Activated CD4-positive, alpha-beta T cell treated with anti-CD3 and anti-CD28 coated beads, Interleukin-2, amount 10 ng/mL, durations not matched to agents 7 days and 5 days (primary cell): Measurements from ENCODE around the gene PAK5. TPM values are rescaled to one million over a fixed set of nuclear protein-coding genes. Genes with fewer than 3 reads are reported as not detected.

Source experiments
- CTCF ChIA-PET: fragments of 350-600 bp; sonication (Branson Sonifier 250); formaldehyde crosslinking; loops from one replicate; lab custom pipeline; 2021; ENCODE audit warnings: antibody characterized with exemption; lab: Charles Lee
- POLR2A ChIA-PET: fragments of 350-600 bp; sonication (Branson Sonifier 250); formaldehyde crosslinking; loops from one replicate; lab custom pipeline; 2021; ENCODE audit warnings: antibody characterized with exemption; lab: Charles Lee
- DNase-seq: peaks from one replicate; pipeline ENCODE4 v3.0.0-alpha.2; 2020
- H3K27ac Mint-ChIP-seq: one replicate; pipeline ENCODE4 v1.8.0; 2021; ENCODE audit warnings: mild to moderate bottlenecking, moderate library complexity, mixed read lengths
- H3K27me3 Mint-ChIP-seq: one replicate; pipeline ENCODE4 v1.8.0; 2021; ENCODE audit warnings: mixed read lengths
- H3K36me3 Mint-ChIP-seq: one replicate; pipeline ENCODE4 v1.8.0; 2021; ENCODE audit warnings: low read depth, mixed read lengths
- H3K4me1 Mint-ChIP-seq: one replicate; pipeline ENCODE4 v1.8.0; 2021; ENCODE audit warnings: mixed read lengths
- H3K4me3 Mint-ChIP-seq: one replicate; pipeline ENCODE4 v1.8.0; 2021; ENCODE audit warnings: mild to moderate bottlenecking, moderate library complexity, mixed read lengths
- H3K9me3 Mint-ChIP-seq: one replicate; pipeline ENCODE4 v1.8.0; 2021; ENCODE audit warnings: mixed read lengths
- total RNA-seq, 2 experiments: library from RNA; stranded (reverse); gene quantifications; one replicate each; pipeline ENCODE4 v1.2.3, GENCODE V29; 2021

PAK5 gene
- total RNA-seq, 2 experiments from 2014 or later: not detected

DNA sequence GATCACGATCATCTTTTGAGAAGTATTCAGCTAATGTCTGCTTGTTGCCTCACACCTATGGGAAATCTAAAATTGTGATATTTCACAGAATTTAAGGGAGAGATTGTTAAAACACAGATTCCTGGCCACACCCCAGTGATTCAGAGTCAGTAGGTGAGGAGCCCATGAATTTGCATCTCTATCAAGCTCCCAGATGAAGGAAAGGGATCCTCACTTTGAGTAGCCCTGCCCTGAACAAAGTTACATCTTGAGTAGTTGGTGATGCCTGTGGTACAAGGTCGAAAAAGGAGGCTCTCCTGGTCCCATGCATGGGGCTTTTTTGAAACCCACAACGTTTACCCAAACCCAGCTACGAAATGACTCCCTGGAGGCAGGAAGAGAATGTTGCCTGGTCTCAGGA, 79.5 kb downstream of the PAK5 start:
- peaks cover 8% of the 10 kb centered on the region for H3K9me3 Mint-ChIP-seq
- H3K27me3 Mint-ChIP-seq: no peaks in the 10 kb centered on the region
- H3K4me1 Mint-ChIP-seq: no peaks in the 10 kb centered on the region
- CTCF ChIA-PET: no interaction called here
- no peak overlapping the region for H3K4me3 Mint-ChIP-seq
- POLR2A ChIA-PET: no interaction called here
- no peak for DNase-seq
- H3K27ac Mint-ChIP-seq: no peak overlapping the region
- no peaks in the 10 kb centered on the region for H3K36me3 Mint-ChIP-seq

DNA sequence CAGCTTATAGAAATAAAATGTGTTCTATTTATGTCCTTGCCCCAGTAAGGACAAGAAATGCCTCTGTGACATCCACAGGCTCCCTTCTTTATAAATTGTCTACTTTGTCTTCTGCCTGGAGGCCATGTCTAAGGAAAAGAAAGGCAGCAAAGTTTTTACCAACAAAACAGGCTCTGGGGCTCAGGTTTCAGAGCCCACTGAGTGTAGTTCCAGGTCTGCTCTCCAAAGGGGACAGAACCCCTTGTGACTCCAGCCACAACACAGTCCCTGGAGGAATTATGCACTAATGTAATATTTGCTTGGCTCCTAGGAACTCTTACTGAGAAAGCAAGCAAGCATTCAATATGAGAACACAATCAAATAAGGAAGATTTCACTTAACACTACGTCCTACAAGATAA, 80.1 kb downstream of the PAK5 start:
- Mint-ChIP-seq H3K36me3 (no peaks in the 10 kb centered on the region), H3K27me3 (no peaks in the 10 kb centered on the region), H3K4me3 (no peak overlapping the region), H3K4me1 (no peaks in the 10 kb centered on the region), H3K9me3 (peaks cover 8% of the 10 kb centered on the region), H3K27ac (no peak overlapping the region)
- POLR2A ChIA-PET: no interaction called here
- DNase-seq: no peak
- CTCF ChIA-PET: no interaction called here

DNA sequence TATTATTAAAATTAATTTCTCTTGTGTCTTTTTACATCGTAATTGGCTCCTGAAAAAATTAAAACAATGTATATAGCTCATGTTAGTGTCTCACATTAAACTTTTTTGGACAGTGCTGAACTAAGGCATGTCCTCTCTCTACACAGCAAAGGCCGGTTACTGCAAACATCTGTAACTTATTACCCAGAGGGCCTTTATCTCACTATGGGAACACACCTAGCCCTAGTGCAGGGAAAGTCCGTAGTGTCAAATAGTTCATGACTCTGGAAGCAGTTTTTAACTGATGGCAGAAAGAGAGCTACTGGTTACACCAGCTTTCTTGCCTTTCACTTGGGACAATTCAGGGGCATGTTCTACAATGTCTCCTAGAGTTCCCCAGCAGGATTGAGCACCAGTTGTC, 82.2 kb downstream of the PAK5 start:
- ChIA-PET POLR2A (no interaction called here), CTCF (no interaction called here)
- Mint-ChIP-seq H3K27me3 (no peaks in the 10 kb centered on the region), H3K4me3 (no peak overlapping the region), H3K9me3 (peaks cover 5% of the 10 kb centered on the region), H3K4me1 (no peaks in the 10 kb centered on the region), H3K27ac (no peak overlapping the region), H3K36me3 (no peaks in the 10 kb centered on the region)
- DNase-seq: no peak

DNA sequence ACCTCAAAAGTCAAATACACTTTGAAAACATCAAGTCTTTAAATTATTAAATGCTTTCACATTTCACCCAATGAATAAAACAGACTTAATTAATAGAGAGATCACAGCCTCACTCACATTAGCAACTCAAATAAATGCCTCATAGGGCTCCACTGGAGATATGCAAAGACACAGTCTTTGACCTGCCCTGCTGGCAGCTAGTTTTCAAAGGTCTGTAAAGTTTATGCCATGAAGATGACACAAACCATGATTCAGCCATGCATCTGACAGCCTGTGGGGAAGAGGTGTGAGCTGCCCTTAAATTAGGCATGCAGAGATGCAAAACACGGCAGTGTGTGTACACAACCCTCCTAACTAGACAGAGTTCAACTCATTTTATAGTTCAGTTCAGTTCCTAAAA, 83.6 kb downstream of the PAK5 start:
- POLR2A ChIA-PET: no interaction called here
- no peak for DNase-seq
- no peak overlapping the region for H3K27ac Mint-ChIP-seq
- no peak overlapping the region for H3K4me3 Mint-ChIP-seq
- no peaks in the 10 kb centered on the region for H3K27me3 Mint-ChIP-seq
- CTCF ChIA-PET: no interaction called here
- peaks cover 5% of the 10 kb centered on the region for H3K9me3 Mint-ChIP-seq
- H3K36me3 Mint-ChIP-seq: no peaks in the 10 kb centered on the region
- H3K4me1 Mint-ChIP-seq: no peaks in the 10 kb centered on the region

DNA sequence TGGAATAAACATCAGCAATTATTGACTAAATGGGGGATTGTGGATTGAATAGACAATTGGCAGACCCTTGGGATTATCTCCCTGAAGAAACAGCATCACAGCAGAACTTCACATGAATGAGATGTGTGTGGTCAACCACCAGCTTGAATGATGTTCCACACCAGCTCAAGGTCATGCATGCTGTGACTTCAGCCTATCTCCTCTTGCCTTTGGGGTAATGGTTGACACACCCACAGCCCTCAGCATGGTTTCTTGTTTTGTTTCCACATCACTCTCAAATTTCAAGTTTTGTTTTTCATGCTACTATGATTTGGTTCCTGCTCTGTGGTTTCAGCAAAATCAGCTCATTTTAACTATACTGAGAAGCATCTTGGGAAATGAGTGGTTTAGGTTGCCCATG, 94.3 kb downstream of the PAK5 start:
- CTCF ChIA-PET: no interaction called here

DNA sequence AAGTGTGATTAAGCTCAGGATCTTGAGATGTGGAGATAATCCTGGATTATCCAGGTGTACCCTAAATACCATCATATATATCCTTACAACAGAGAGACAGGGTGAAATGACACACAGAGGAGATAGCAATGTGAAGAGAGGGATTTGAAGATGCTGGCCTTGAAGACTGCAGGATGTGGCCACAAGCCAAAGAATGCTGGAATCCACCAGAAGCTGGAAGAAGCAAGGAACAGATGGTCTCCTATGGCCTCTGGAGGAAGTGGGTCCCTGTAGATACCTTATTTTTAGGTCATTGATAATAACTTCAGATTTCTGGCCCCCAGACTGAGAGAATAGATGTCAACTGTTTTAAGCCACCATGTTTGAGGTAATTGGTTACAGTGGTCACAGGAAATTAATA, 95.0 kb downstream of the PAK5 start:
- no peaks in the 10 kb centered on the region for H3K4me1 Mint-ChIP-seq
- no peaks in the 10 kb centered on the region for H3K36me3 Mint-ChIP-seq
- ChIA-PET CTCF (no interaction called here), POLR2A (no interaction called here)
- H3K27me3 Mint-ChIP-seq: no peaks in the 10 kb centered on the region
- H3K4me3 Mint-ChIP-seq: no peak overlapping the region
- DNase-seq: no peak
- H3K27ac Mint-ChIP-seq: no peak overlapping the region
- H3K9me3 Mint-ChIP-seq: peaks cover 5% of the 10 kb centered on the region

More for the DNA sequence above, 94.3 kb downstream of the PAK5 start:
- POLR2A ChIA-PET: no interaction called here
- H3K36me3 Mint-ChIP-seq: no peaks in the 10 kb centered on the region
- no peak for DNase-seq
- no peak overlapping the region for H3K4me3 Mint-ChIP-seq
- no peak overlapping the region for H3K27ac Mint-ChIP-seq
- no peaks in the 10 kb centered on the region for H3K4me1 Mint-ChIP-seq
- H3K27me3 Mint-ChIP-seq: no peaks in the 10 kb centered on the region
- peaks cover 5% of the 10 kb centered on the region for H3K9me3 Mint-ChIP-seq

DNA sequence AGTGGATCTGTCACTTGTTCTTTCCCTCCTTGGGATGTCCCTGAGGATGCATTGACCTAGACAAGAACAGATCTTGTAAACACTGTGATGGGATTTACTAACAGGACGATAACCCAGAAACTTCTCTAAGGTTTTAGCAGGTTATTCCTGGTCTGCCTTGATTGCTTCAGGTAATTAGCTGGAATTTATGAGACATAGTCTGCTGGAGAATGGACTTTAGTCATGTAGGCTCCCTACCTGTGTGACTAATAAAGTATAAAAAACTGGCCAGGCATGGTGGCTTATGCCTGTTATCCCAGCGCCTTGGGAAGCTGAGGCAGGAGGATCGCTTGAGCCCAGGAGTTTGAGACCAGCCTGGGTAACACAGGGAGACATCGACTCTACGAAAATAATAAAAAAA, 96.1 kb downstream of the PAK5 start:
- no peaks in the 10 kb centered on the region for H3K27me3 Mint-ChIP-seq
- H3K4me1 Mint-ChIP-seq: no peaks in the 10 kb centered on the region
- H3K4me3 Mint-ChIP-seq: no peak overlapping the region
- CTCF ChIA-PET: interaction anchor here (0.5 kb wide), 1 partner anchor 358 kb away, joined by 3 read pairs; no protein-coding TSS in a partner anchor
- no peak overlapping the region for H3K27ac Mint-ChIP-seq
- POLR2A ChIA-PET: no interaction called here
- DNase-seq: no peak
- H3K9me3 Mint-ChIP-seq: peaks cover 5% of the 10 kb centered on the region
- no peaks in the 10 kb centered on the region for H3K36me3 Mint-ChIP-seq

DNA sequence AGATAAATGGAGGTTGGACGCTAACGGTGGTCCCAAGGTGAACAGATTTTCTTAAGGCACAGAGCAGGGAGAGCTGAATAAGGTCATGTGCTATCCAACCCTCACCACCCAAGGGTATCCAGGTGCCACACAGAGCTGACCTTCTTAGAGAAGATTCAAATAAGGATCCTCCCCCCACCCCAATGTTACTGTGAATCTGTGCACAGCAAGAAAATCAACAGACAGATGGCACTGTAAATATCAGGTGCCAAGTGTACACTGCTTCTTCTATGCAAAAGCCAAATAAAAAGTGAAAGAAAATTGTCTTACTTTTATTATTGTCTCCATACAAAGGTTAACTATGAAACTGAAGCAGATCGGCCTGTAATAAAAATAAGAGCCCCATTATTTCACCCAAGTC, 96.9 kb downstream of the PAK5 start:
- peaks cover 8% of the 10 kb centered on the region for H3K9me3 Mint-ChIP-seq
- ChIA-PET POLR2A (no interaction called here), CTCF (no interaction called here)
- DNase-seq: no peak
- no peak overlapping the region for H3K27ac Mint-ChIP-seq
- H3K36me3 Mint-ChIP-seq: no peaks in the 10 kb centered on the region
- H3K4me1 Mint-ChIP-seq: no peaks in the 10 kb centered on the region
- no peak overlapping the region for H3K4me3 Mint-ChIP-seq
- no peaks in the 10 kb centered on the region for H3K27me3 Mint-ChIP-seq

DNA sequence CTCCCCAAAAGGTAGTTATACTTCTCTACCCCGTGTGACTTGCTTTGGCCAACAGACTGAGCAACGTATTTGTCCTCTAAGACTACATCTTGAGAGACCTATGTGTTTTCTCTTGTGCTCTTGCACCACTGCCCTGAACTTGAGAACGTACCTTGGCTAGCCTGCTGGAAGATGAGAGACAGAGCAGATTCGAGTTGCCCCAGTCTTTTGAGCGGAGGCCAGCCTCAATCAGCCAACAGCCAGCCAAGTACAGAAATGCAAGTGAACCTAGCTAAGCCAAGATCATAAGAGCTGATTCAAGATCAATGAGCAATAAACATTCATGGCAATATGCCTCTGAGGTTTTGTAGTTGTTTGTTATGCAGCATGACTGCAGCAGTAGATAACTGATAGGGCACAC, 98.4 kb downstream of the PAK5 start:
- Mint-ChIP-seq H3K27me3 (no peaks in the 10 kb centered on the region), H3K27ac (no peak overlapping the region), H3K9me3 (peaks cover 5% of the 10 kb centered on the region), H3K4me3 (no peak overlapping the region), H3K36me3 (no peaks in the 10 kb centered on the region), H3K4me1 (no peaks in the 10 kb centered on the region)
- ChIA-PET POLR2A (no interaction called here), CTCF (no interaction called here)
- DNase-seq: no peak

DNA sequence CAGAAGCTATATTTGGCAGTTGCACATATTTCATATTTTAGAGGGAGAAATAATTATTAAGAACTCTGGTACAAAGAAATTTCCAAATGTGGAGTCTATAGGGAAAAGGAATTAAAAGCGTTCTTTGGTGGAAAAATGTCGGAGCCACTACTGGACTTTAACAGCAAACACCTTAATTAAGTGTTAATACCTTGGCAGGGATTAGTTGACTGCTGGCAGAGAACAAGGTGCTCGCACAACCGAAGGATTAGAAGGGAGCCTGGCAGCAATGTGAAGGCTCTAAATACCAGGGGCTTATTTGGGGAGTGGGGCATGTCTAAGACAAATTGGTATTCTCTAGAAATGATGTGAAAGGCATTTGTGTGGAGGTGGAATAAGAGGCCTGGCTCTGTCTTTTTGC, 98.9 kb downstream of the PAK5 start:
- POLR2A ChIA-PET: no interaction called here
- no peaks in the 10 kb centered on the region for H3K27me3 Mint-ChIP-seq
- H3K4me1 Mint-ChIP-seq: no peaks in the 10 kb centered on the region
- H3K36me3 Mint-ChIP-seq: no peaks in the 10 kb centered on the region
- no peak for DNase-seq
- H3K4me3 Mint-ChIP-seq: no peak overlapping the region
- peaks cover 5% of the 10 kb centered on the region for H3K9me3 Mint-ChIP-seq
- CTCF ChIA-PET: no interaction called here
- H3K27ac Mint-ChIP-seq: no peak overlapping the region

DNA sequence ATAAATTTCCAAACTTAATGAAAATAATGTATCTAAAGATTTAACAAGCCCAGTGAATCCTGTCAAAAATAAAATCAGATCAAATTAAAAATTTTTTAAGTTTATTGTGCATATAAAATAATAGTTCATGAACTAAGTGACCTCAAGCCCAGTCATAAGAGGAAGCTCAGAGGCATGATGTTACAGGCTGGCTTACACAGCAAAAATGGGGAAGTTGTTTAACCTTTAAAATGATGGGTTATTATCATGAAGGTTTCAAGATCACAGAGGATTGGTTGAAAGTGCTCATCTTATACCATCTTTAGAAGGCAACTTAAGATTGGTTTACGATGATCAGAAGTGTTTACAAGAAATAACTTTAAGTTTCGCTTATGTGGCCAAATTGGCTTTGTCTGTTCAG, 102.5 kb downstream of the PAK5 start:
- no peak overlapping the region for H3K27ac Mint-ChIP-seq
- no peaks in the 10 kb centered on the region for H3K27me3 Mint-ChIP-seq
- no peak overlapping the region for H3K4me3 Mint-ChIP-seq
- no peaks in the 10 kb centered on the region for H3K36me3 Mint-ChIP-seq
- no peaks in the 10 kb centered on the region for H3K4me1 Mint-ChIP-seq
- CTCF ChIA-PET: no interaction called here
- DNase-seq: no peak
- H3K9me3 Mint-ChIP-seq: peaks cover 3% of the 10 kb centered on the region
- POLR2A ChIA-PET: no interaction called here

DNA sequence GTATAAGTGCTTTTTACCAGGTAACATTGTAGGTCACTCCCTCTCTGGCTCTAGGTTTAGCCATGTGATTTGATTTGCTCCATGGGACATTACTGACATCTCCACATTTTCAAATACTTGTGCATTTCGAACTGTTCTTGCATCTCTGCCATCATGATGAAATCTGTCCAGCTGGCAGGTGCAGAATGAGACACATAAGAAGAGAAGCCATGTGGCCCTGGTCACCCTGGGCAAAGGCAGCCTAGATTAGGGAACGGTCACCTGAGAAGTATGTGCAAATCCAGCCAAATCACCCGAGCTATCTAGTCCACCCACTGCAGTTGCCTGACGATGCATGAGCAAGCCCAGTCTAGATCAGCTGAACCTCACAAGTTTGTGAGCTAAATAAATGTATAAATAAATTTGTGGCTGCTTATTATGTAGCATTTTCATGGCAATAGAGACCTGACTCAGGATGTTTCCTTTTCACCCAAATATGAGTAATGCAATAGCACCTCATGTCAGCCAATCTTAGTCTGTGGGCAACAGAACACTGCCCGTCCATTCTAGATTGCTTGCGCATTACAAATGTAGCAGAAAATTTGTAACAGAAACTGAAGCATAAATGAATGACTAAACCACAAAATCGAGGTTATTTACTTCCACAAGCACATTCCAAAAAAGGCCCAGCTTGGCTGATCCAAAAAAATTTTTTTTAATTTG, 115.2 kb downstream of the PAK5 start:
- H3K4me1 Mint-ChIP-seq: no peaks in the 10 kb centered on the region
- no peaks in the 10 kb centered on the region for H3K27me3 Mint-ChIP-seq
- H3K4me3 Mint-ChIP-seq: no peak overlapping the region
- no peaks in the 10 kb centered on the region for H3K36me3 Mint-ChIP-seq
- DNase-seq: no peak
- H3K27ac Mint-ChIP-seq: no peak overlapping the region
- POLR2A ChIA-PET: no interaction called here
- CTCF ChIA-PET: no interaction called here
- H3K9me3 Mint-ChIP-seq: peaks cover 2% of the 10 kb centered on the region

DNA sequence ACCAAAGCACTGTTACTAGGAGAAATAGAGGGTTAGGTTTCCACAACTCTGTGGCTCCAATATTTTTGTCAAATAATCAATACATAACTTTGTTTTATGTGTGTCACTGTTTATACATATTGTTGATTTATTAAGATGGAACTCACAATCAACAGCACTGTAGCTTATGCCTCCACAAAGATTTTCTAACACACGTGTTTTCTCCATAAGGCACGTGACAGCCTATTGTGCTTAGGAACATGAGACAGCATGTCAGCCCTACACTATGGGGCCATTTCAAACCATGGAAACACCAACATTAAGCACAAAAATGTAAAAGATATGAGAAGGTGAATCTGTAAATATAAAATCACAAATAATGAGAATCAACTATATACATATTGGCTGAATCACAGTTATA, 127.0 kb downstream of the PAK5 start:
- no peak for DNase-seq
- Mint-ChIP-seq H3K27ac (no peak overlapping the region), H3K4me3 (no peak overlapping the region), H3K36me3 (no peaks in the 10 kb centered on the region), H3K4me1 (no peaks in the 10 kb centered on the region), H3K27me3 (no peaks in the 10 kb centered on the region), H3K9me3 (no peaks in the 10 kb centered on the region)
- CTCF ChIA-PET: no interaction called here
- POLR2A ChIA-PET: no interaction called here

DNA sequence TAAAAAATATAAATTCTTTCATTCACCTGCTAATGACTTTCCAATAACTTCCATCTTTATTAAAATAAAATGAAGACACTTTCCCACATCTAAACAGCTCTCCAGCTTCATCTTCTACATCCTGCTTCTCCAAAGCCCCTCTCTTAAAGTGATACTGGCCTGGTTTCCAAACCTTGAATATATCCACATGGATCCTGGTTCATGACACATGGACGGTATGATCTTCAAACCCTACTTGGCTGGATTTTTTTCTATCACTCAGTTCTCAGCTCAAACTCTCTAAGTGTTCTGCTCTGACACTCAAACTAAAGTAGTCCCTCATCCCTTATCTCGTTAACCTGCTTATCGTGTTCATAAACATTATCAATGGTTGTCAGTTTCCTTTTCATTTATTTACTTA, 128.2 kb downstream of the PAK5 start:
- Mint-ChIP-seq H3K27ac (no peak overlapping the region), H3K4me1 (no peaks in the 10 kb centered on the region), H3K27me3 (no peaks in the 10 kb centered on the region), H3K9me3 (no peaks in the 10 kb centered on the region), H3K36me3 (no peaks in the 10 kb centered on the region), H3K4me3 (no peak overlapping the region)
- POLR2A ChIA-PET: no interaction called here
- CTCF ChIA-PET: no interaction called here
- DNase-seq: no peak
